ENCODE measurements around the gene CST4.
"Not testable (repeated sequence)": the region's sequence is repeated elsewhere in the genome, so short reads cannot be mapped to it uniquely, and the experiment has no call there.

The CST4 gene

DNA sequence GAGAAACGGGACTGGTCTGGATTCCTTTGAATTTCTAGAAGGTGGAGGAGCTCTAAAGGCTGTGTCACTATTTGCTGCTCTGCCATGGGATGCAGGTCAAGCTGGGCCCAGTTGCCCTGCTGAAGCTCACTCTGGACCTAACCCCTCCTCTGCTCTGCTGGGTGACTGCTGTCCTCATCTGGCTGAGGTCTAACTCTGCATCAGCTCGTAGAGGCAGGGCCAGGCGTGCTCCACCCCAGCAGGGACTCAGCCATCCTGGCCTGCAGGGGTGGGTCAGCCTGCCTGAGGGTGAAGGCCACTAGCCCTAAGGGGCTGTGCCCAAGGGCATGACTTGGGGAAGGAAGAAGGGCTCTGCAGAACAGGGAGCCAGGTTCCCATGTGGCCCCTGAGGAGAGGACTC is 852 bp downstream of the CST4 start:
- no peak for DNase-seq (ENCODE audit: low read depth in 2 of 2)

- no peak for DNase-seq (ENCODE audit: low read depth in 2 of 2)
These were observed 2.6 kb downstream of the CST4 start for GRCh38 chr20:23686046-23686750.

DNA sequence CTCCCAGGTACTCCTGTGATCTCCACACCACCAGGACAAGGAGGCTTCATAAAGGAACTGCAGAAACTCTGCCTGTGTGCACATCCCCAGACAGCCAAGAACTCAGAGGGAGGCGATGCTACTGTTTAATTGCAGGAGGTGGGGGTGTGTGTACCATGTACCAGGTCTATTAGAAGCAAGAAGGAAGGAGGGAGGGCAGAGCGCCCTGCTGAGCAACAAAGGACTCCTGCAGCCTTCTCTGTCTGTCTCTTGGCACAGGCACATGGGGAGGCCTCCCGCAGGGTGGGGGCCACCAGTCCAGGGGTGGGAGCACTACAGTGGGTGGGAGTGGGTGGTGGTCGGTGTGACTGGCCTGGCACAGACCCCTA is 3.3 kb downstream of the CST4 start:
- DNase-seq (ENCODE audit: low read depth in 2 of 2) = not testable (repeated sequence)

DNA sequence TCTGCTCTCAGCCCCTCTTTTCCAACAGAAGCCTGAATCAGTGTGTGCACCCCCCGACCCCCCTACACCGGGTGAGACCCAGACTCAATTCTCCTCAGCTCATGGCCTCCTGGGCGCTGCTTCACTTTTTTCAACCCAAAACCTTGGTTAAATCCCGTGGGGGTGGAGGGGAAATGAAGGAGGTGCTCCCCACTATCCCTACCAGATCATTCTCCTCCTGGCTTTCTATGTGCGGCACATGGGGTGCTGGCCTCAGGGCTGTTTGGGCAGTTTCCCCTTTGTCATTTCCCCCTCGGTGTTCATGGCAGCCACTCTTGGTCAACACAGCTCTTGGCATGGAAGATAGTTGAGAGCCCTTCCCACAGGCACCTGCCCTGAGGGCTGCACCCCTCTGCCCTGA is 4.6 kb downstream of the CST4 start:
- DNase-seq (ENCODE audit: low read depth in 2 of 2) = no peak

DNA sequence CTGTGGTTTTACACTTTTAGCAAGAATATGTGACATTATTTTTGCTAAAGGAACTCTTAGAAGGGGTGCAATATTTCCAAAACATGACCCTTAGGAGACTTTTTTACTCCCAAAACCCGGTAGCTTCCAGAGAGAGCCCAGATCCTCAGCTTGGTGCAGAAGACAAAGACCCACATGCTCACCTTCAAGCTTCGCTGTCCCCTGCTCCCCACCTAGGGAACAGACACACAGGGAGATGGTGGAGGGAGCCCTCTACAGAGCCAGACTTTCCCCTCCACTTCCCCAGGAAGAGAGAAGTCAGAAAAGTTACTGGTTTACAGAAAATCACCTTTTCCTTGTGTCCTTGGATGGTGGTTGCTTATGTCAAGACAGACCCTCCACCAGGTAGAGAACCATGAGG is 5.0 kb downstream of the CST4 start:
- DNase-seq (ENCODE audit: low read depth in 2 of 2) = no peak

- no peak for DNase-seq (ENCODE audit: low read depth in 2 of 2)
These were observed 5.6 kb downstream of the CST4 start for GRCh38 chr20:23683281-23683680.

GRCh38 chr20:23680146-23680545 is 8.7 kb downstream of the CST4 start:
- no peak for DNase-seq (ENCODE audit: low read depth in 2 of 2)

DNA sequence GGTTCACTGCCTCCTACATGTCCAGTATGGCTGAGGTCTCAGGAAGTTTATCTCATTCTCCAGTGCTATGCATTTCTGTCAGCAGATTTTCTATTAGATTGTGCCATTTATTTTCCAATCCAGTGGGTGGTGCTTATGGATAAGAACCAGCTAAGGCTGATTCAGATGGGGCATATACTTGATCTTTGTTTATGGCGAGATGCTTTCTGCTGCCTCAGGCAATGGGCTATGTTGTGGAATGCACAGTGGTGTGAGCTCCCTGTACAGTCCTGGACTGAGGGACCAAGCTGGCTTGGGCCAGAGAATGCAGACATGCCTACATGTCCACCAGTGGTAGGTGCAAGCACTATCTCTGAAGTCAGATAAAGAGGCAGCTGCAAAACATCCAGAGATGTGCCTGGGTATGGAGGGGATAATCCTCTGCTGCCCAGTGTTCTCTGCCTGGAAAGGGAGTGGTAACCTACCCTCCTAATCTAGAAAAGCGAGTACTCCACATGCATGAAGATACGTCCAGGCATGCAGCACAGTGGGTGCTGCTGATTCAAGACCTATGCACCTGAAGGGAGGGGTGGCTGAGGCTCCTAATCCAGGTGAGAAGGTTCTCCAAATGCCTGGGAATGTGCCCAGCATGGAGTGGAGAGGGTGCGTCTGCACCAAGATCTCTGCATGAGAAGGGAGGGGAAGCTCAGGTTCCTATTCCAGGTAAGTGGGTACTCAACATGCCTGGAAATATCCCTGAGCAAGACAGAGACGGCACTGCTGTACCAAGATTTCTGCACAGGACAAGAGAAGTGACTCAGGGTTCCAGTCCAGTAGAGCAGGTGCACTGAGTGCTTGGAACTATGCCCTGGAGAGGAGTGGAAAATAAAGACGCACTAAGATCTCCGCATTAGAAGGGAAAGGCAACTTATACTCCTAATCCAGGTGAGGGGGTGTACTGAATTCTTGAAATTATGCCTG is 9.4 kb downstream of the CST4 start:
- DNase-seq (ENCODE audit: low read depth in 2 of 2) = no peak

- DNase-seq (ENCODE audit: low read depth in 2 of 2) = no peak
These were observed 15.6 kb downstream of the CST4 start for GRCh38 chr20:23673209-23673608.

- DNase-seq (ENCODE audit: low read depth in 2 of 2) = no peak
These were observed 16.7 kb downstream of the CST4 start for GRCh38 chr20:23672158-23672557.

- no peak for DNase-seq (ENCODE audit: low read depth in 2 of 2)
These were observed 17.4 kb downstream of the CST4 start for GRCh38 chr20:23671479-23671878.

DNA sequence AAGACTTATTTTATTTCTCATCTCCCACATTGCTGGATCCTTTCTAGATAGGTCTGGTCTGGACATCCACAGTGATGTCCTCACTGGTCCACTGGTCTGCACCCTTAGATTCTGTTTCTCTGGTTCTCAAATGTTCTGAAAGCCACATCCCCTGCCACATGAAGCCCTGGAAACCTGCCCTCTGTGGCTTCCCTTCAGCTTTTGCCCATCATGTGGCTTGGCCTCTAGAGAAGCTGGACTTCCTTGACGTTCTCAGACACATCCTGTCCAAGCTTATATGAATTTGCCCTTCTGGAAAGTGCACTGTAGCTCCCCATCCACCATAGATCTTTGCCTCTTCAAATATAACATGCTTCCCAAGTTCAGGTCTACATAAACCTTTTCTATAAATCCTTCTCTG is 18.5 kb downstream of the CST4 start:
- no peak for DNase-seq (ENCODE audit: low read depth in 2 of 2)

DNA sequence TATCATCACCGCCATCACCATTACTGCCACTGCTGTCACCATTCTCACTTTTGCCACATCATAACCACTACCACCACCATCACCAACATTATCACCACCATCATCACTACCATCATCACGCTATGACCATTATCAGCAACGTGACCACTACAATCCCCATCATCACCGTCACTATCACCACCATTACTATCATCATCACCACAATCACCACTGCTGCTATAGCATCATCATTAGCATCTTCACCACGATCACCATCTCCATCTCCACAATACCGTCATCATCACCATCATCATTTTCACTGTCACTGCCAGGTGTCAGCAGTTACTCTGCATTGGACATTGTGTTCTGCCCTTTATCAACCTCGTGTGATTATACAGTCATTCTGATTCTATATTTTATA is 19.0 kb downstream of the CST4 start:
- no peak for DNase-seq (ENCODE audit: low read depth in 2 of 2)

DNA sequence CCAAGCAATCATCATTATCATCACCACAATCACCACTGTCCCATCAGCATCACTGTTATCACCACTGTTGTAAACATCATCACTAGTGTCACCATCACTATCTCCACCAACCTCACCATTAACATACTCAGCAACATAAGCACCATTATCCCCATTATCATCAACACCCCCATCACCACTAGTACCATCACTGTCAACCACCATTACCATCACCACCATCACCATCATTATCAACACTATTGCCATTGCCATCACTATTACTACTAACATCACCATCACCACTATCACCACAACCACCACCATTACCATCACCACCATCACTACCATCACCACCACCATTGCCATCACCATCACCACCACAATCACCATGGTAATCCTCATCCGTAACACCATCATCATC is 19.5 kb downstream of the CST4 start:
- no peak for DNase-seq (ENCODE audit: low read depth in 2 of 2)

- DNase-seq (ENCODE audit: low read depth in 2 of 2) = no peak
These were observed 20.3 kb downstream of the CST4 start for GRCh38 chr20:23668477-23668951.

DNA sequence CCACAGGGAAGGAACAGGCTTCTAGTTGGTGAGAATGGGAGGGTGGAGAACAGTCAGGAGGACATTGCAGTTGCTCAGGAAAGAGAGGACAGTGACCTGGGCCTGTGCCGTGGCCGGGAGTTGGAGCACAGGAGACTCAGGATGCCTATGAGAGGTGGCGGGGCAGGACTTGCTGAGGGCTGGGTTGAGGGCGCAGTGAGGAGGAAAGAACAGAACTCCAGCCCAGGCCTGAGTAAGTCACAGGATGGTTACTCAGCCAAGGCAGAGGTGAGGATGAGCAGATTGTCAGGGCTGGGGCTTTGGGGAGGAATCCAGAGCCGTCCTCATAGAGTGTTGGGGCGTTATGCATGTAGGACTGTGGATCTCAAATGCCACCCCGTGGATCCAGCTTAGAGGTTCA is 21.2 kb downstream of the CST4 start:
- no peak for DNase-seq (ENCODE audit: low read depth in 2 of 2)

DNA sequence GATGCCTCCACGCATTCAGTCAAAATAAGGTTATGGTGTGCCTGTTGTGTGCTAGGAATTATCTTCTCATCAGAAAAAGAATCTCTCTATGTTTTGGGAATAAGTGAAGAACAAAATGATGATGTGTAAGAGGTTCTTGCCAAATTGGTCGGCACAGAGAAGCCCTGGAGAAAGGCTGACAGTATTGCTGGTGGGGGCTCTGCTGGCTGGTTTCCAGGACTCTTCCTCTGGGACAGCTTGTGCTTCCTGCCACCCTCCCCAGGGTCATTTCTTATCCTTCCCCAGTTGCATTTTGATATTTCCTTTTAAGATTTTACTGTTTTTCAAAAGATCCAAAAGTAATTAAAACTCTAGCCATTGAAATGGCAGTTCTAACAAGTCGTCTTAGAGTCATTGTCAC is 22.1 kb downstream of the CST4 start:
- no peak for DNase-seq (ENCODE audit: low read depth in 2 of 2)

GRCh38 chr20:23666189-23666588 is 22.6 kb downstream of the CST4 start:
- DNase-seq (ENCODE audit: low read depth in 2 of 2) = no peak

DNA sequence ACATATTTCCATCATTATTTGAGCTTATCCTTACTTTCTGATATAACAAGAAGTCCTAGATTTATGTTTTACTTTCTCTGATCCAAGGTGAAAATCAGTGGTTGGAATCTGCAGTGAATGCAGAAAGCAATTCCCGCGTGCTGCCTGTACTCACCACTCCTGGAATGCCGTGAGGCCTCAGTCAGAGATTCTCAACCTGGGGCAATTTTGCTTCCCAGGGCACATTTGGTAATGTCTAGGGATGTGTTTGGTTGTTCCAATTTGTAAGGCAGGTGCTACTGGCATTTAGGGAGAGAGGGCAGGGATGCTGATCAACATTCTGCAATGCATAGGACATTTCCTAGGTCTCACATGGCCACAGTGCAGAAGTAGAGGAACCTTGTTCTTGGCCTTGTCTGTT is 23.9 kb downstream of the CST4 start:
- no peak for DNase-seq (ENCODE audit: low read depth in 2 of 2)

DNA sequence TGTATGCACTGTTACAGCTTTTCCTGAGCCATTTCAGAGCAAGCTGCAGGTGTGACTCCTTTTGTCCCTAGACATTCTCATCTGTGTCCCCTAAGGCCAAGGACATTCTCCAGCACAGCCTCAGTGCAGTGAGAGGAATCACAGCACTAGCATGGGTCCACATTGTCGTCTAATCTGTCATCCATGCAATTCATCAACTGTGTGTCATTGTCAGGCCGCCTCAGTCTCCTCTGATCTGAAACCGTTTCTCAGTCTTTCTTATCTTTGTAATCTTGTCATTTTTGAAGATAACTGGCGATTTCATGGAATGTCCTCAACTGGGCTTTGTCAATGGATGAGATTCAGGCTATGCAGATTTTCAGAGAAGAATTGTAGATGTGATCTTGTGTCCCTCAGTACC is 24.8 kb downstream of the CST4 start:
- not testable (repeated sequence) for DNase-seq (ENCODE audit: low read depth in 2 of 2)

GRCh38 chr20:23663180-23663579 is 25.7 kb downstream of the CST4 start:
- DNase-seq (ENCODE audit: low read depth in 2 of 2) = no peak

GRCh38 chr20:23662276-23662870 is 26.5 kb downstream of the CST4 start:
- no peak for DNase-seq (ENCODE audit: low read depth in 2 of 2)

DNA sequence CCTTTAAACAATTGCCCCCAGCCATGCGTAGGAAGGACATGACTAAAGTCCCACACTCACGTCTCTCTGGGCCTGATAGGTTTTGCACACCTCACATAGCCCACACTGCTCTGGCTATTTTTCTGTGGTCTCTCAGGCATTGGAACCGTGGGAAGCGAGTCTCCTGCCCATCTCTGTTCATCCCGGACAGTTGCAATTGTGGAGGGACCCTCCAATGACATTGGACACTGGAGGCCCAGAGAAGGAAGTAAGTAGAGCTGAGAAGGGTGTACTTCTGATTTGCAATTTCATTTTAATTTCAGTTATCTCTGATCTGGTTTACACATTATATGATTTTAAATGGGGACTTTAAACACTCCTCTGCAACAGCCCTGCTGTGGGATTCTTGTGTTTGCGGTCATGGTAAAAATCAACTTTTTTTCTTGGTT is 27.8 kb downstream of the CST4 start:
- DNase-seq (ENCODE audit: low read depth in 2 of 2) = no peak
